ENCODE data around the gene TRAP1. TPM values are rescaled to one million over a fixed set of nuclear protein-coding genes. Genes with fewer than 3 reads are reported as not detected.

TRAP1 gene
- total RNA-seq, 1 experiment from 2014 or later: 137 TPM

GRCh38 chr16:3734084-3734757 is 16.9 kb upstream of the TRAP1 start:
- H3K4me1 ChIP-seq (ENCODE audit: control insufficient read depth, insufficient read depth, low read length): no peaks in the 10 kb centered on the region
- ATAC-seq: no peak
- TF ChIP-seq POLR2AphosphoS5 (IDR thresholded peaks at IDR 0.05; ENCODE audit: low read depth, low read length): no peak
- no peak for TF ChIP-seq CTCF (IDR thresholded peaks at IDR 0.05)
- TF ChIP-seq REST (IDR thresholded peaks at IDR 0.05; ENCODE audit: insufficient read depth in 1 of 2, low read depth in 2 of 2, low read length in 1 of 2): no peak
- TF ChIP-seq SIN3A (IDR thresholded peaks at IDR 0.05; ENCODE audit: borderline replicate concordance, insufficient read depth, low read depth, low read length): no peak
- no peak for TF ChIP-seq TCF7L2 (IDR thresholded peaks at IDR 0.05; ENCODE audit: low read depth, low read length)
- BruUV-seq (replicated peaks): no TSS peak
- H3K9me3 ChIP-seq (ENCODE audit: control insufficient read depth, insufficient read depth, low read depth, low read length): no peaks in the 10 kb centered on the region
- in situ Hi-C loops (cut with HindIII; ENCODE audit: low pct_unique_long_range_greater_than_20kb, low sequenced_read_pairs) (no loop called here), intact Hi-C loops (cut with micrococcal nuclease; ENCODE audit: unreplicated experiment) (no loop called here)
- H3K4me3 ChIP-seq (ENCODE audit: low read depth in 2 of 2, low read length in 2 of 2): no peak overlapping the region
- POLR2A ChIA-PET: no interaction called here
- no peak overlapping the region for H3K27ac ChIP-seq (ENCODE audit: low read length)
- H3K27me3 ChIP-seq (ENCODE audit: control insufficient read depth, insufficient read depth, low read length): no peaks in the 10 kb centered on the region
- CTCF ChIA-PET: no interaction called here
- peaks cover 3% of the 10 kb centered on the region for H3K36me3 ChIP-seq (ENCODE audit: control insufficient read depth, insufficient read depth, low read length)
- no peak for DNase-seq (ENCODE audit: low read depth, low spot score)

GRCh38 chr16:3732171-3732570 is 14.8 kb upstream of the TRAP1 start:
- Histone ChIP-seq H3K27ac (ENCODE audit: low read length) (no peak overlapping the region), H3K27me3 (ENCODE audit: control insufficient read depth, insufficient read depth, low read length) (no peaks in the 10 kb centered on the region), H3K4me1 (ENCODE audit: control insufficient read depth, insufficient read depth, low read length) (no peaks in the 10 kb centered on the region), H3K9me3 (ENCODE audit: control insufficient read depth, insufficient read depth, low read depth, low read length) (no peaks in the 10 kb centered on the region), H3K4me3 (ENCODE audit: low read depth in 2 of 2, low read length in 2 of 2) (no peak overlapping the region), H3K36me3 (ENCODE audit: control insufficient read depth, insufficient read depth, low read length) (peaks cover 3% of the 10 kb centered on the region)
- ATAC-seq (no peak), DNase-seq (ENCODE audit: low read depth, low spot score) (no peak)
- ChIA-PET POLR2A (no interaction called here), CTCF (no interaction called here)
- in situ Hi-C loops (cut with HindIII; ENCODE audit: low pct_unique_long_range_greater_than_20kb, low sequenced_read_pairs) (no loop called here), intact Hi-C loops (cut with micrococcal nuclease; ENCODE audit: unreplicated experiment) (no loop called here)
- no TSS peak for BruUV-seq (replicated peaks)
- TF ChIP-seq SIN3A (IDR thresholded peaks at IDR 0.05; ENCODE audit: borderline replicate concordance, insufficient read depth, low read depth, low read length): no peak
- no peak for TF ChIP-seq TCF7L2 (IDR thresholded peaks at IDR 0.05; ENCODE audit: low read depth, low read length)

Measured in Panc1 (cell line).